22Rv1 (cell line): ENCODE measurements around the gene KCNH1.

ENCODE experiments used
- ZFX ChIP-seq: fragments of 450-650 bp; IDR thresholded peaks from 2 replicates; pipeline ENCODE4 v1.6.1; 2017; ENCODE audit warnings: antibody characterized with exemption, borderline replicate concordance
- TF ChIP-seq, protein P1 (sequence below): fragments of 450-650 bp; IDR thresholded peaks from 2 replicates; pipeline ENCODE4 v1.5.1; 2017; ENCODE audit warnings: mild to moderate bottlenecking

DNA sequence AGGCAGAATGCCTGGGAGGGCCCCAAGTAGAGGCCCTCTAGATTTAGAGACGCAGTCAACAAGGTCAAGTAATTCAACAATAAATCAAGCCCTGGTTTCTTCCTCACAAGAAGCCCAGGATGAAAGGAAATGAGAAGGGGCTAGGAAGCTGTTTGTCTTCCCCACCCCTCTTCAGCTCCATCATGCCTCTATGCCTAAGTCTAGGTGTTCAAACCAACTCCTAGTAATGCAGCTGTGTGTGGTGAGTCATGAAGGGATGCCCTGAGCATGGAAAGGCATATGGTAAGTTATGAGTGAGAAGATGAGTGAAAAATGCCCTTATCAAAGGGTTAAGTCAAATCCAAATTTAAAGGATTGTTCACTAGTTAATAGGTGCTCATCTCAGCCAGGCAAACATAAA is 339.5 kb downstream of the KCNH1 start:
- TF ChIP-seq, protein P1, sequence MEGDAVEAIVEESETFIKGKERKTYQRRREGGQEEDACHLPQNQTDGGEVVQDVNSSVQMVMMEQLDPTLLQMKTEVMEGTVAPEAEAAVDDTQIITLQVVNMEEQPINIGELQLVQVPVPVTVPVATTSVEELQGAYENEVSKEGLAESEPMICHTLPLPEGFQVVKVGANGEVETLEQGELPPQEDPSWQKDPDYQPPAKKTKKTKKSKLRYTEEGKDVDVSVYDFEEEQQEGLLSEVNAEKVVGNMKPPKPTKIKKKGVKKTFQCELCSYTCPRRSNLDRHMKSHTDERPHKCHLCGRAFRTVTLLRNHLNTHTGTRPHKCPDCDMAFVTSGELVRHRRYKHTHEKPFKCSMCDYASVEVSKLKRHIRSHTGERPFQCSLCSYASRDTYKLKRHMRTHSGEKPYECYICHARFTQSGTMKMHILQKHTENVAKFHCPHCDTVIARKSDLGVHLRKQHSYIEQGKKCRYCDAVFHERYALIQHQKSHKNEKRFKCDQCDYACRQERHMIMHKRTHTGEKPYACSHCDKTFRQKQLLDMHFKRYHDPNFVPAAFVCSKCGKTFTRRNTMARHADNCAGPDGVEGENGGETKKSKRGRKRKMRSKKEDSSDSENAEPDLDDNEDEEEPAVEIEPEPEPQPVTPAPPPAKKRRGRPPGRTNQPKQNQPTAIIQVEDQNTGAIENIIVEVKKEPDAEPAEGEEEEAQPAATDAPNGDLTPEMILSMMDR, result no peak
- no peak for TF ChIP-seq ZFX
